Gastroesophageal sphincter (tissue), 3 donors: ENCODE data around the gene LARGE1.

Experiments used
- EP300 ChIP-seq: sonication (generic); formaldehyde crosslinking; IDR thresholded peaks from one replicate; pipeline ENCODE4 v1.6.1; 2017; ENCODE audit warnings: antibody characterized with exemption, mild to moderate bottlenecking
- POLR2A ChIP-seq, 2 donors: fragments of 450-650 bp; IDR thresholded peaks; one replicate each; pipeline ENCODE4 v1.6.1; 2017; ENCODE audit warnings: antibody characterized with exemption in 2 of 2, mild to moderate bottlenecking in 2 of 2, moderate library complexity in 1 of 2
- POLR2AphosphoS5 ChIP-seq: sonication (generic); formaldehyde crosslinking; IDR thresholded peaks from one replicate; pipeline ENCODE4 v1.6.1; 2017; ENCODE audit warnings: antibody characterized with exemption
- TF ChIP-seq, protein P1 (sequence below), 4 experiments: fragments of 200-600 bp in 2 of 4; fragments of 450-650 bp in 2 of 4; sonication (generic) in 1 of 4; IDR thresholded peaks; one replicate each; pipeline ENCODE4 v1.5.1; 2017 to 2019; ENCODE audit warnings: antibody characterized with exemption in 4 of 4, mild to moderate bottlenecking in 2 of 4, moderate library complexity in 2 of 4

DNA sequence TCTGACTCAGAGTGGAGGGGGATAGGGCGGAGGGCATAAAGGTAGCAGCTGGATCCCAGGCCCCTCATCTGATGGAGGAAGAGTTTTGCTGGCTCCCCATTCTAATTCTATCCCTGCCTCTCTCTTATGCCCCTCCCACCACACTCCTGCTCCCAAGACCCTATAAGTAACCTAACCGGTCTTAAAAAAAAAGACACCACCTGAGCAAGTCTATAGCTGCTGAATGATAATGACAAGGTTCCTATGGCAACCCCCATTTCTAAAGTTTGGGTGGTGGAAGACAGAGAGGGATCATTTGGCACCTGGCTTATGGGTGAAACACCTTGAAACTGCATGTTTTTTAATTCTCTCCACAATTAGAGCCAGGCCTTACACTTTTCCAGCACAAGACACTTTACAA, 69.6 kb downstream of the LARGE1 start:
- TF ChIP-seq, protein P1, sequence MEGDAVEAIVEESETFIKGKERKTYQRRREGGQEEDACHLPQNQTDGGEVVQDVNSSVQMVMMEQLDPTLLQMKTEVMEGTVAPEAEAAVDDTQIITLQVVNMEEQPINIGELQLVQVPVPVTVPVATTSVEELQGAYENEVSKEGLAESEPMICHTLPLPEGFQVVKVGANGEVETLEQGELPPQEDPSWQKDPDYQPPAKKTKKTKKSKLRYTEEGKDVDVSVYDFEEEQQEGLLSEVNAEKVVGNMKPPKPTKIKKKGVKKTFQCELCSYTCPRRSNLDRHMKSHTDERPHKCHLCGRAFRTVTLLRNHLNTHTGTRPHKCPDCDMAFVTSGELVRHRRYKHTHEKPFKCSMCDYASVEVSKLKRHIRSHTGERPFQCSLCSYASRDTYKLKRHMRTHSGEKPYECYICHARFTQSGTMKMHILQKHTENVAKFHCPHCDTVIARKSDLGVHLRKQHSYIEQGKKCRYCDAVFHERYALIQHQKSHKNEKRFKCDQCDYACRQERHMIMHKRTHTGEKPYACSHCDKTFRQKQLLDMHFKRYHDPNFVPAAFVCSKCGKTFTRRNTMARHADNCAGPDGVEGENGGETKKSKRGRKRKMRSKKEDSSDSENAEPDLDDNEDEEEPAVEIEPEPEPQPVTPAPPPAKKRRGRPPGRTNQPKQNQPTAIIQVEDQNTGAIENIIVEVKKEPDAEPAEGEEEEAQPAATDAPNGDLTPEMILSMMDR (IDR thresholded peaks at IDR 0.05) = no peak
- TF ChIP-seq POLR2A (IDR thresholded peaks at IDR 0.05) (no peak), POLR2AphosphoS5 (no peak), EP300 (no peak)
